ENCODE measurements around the gene SRPK1.

Gene SRPK1

DNA sequence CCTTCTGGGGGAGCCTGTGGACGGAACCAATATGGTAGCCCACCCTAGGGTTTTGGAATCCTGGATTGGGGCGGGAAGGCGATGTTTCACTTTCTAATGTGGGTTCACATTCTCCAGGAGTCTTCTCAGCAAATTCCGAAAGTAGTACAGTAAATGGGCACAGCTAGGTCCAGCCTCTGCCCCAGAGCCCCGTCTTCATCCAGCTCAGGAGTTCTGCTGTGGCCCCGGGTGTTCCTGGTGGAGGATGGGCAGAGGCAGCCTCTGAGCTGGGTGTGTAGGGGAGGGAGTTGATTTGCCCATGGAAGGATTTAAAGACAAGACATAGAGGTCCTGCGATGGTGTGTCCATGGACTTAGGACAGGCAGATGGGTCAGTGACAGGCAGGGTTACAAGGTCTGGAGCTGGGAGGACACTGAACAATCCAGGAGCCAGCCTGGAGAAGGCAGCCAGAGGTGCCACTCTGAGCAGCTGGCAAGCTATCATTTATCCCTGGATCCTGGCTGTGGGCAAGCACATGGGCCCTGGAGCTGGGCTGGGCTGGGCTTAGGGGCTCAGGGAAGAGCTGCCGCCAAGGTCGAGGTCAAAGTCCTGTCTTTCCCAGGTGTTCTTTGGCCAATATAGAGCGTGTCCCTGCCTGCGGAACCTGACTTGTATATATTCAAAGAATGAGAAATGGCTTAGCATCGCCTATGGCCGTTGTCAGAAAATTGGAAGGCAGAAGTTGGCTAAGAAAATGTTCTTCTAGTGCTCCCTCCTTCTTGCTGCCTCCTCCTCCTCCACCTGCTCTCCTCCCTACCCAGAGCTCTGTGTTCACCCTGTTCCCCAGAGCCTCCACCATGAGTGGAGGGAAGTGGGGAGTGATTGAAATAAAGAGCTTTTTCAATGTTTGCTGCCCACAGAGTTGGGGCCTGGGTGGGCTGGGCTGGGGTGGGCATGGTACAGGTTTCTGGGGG is 133.4 kb downstream of the SRPK1 start:
- H3K4me3 ChIP-seq (replicated peaks; ENCODE audit: low read depth, low read length) = no peak overlapping the region
- no peak for DNase-seq (ENCODE audit: extremely low read depth, low read depth)

DNA sequence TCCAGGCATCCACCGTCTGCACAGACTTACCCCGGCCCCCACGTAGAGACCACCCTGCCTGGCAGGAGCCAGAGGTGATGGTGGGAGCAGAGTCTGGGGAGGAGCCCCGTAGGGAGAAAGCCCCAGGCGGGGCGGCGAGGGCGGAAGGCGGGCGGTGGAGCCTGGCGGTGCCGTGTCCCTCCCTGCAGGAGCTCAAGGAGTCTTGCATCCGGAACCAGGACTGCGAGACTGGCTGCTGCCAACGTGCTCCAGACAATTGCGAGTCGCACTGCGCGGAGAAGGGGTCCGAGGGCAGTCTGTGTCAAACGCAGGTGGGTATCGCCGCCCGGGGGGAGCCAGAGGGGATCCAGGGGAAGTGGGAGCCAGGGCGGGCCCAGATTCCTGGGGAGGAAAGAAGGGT is 134.1 kb downstream of the SRPK1 start:
- no peak overlapping the region for H3K4me3 ChIP-seq (replicated peaks; ENCODE audit: low read depth, low read length)
- DNase-seq (ENCODE audit: extremely low read depth, low read depth) = no peak
- TF ChIP-seq, protein P1, sequence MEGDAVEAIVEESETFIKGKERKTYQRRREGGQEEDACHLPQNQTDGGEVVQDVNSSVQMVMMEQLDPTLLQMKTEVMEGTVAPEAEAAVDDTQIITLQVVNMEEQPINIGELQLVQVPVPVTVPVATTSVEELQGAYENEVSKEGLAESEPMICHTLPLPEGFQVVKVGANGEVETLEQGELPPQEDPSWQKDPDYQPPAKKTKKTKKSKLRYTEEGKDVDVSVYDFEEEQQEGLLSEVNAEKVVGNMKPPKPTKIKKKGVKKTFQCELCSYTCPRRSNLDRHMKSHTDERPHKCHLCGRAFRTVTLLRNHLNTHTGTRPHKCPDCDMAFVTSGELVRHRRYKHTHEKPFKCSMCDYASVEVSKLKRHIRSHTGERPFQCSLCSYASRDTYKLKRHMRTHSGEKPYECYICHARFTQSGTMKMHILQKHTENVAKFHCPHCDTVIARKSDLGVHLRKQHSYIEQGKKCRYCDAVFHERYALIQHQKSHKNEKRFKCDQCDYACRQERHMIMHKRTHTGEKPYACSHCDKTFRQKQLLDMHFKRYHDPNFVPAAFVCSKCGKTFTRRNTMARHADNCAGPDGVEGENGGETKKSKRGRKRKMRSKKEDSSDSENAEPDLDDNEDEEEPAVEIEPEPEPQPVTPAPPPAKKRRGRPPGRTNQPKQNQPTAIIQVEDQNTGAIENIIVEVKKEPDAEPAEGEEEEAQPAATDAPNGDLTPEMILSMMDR (IDR thresholded peaks at IDR 0.05; ENCODE audit: low read depth, low read length, missing control alignments) = no peak

More for the DNA sequence above, 133.4 kb downstream of the SRPK1 start:
- TF ChIP-seq, protein P1 (IDR thresholded peaks at IDR 0.05; ENCODE audit: low read depth, low read length, missing control alignments) = no peak

DNA sequence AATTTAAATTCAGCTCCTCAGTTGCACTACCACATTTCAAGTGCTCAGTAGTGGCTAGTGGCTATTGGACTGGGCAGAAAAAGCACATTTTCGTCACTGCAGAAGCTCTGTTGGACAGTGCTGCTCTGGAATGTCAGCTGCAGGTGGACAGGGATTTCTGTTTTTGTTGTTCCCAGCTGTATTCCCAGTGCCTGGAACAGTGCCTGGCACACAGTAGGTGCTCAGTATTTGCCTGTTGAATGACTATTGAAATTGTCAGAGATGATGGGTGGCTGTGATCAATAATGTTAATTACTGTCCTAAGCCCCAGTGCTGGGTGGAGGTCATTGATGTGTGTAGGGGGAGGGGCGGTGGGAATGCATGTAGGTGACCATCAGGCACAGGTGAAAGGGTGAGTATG is 134.6 kb downstream of the SRPK1 start:
- TF ChIP-seq, protein P1 (IDR thresholded peaks at IDR 0.05; ENCODE audit: low read depth, low read length, missing control alignments) = no peak
- H3K4me3 ChIP-seq (replicated peaks; ENCODE audit: low read depth, low read length) = no peak overlapping the region
- DNase-seq (ENCODE audit: extremely low read depth, low read depth) = no peak

DNA sequence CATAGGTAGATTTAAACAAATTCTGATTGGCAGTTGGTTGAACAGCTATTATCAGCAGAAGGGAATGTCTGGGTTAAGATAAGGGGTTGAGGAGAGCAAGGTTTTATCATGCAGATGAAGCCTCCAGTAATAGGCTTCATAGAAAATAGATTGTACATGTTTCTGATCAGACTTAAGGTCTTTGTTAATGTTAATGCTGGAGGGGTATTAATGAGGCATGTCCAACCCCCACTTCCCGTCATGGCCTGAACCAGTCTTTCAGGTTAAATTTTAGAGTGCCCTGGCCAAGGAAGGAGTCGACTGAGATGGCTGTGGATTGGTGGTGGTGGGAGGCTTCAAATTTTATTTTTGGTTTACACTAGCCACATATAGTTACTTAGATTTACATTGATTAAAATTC is 136.7 kb downstream of the SRPK1 start:
- TF ChIP-seq, protein P1 (IDR thresholded peaks at IDR 0.05; ENCODE audit: low read depth, low read length, missing control alignments) = no peak
- no peak for DNase-seq (ENCODE audit: extremely low read depth, low read depth)
- no peak overlapping the region for H3K4me3 ChIP-seq (replicated peaks; ENCODE audit: low read depth, low read length)
